ENCODE measurements around the gene CEP63. TPM values are rescaled to one million over a fixed set of nuclear protein-coding genes. Genes with fewer than 3 reads are reported as not detected.

The CEP63 gene
- total RNA-seq, 1 donor from 2014 or later = 24.8 TPM

DNA sequence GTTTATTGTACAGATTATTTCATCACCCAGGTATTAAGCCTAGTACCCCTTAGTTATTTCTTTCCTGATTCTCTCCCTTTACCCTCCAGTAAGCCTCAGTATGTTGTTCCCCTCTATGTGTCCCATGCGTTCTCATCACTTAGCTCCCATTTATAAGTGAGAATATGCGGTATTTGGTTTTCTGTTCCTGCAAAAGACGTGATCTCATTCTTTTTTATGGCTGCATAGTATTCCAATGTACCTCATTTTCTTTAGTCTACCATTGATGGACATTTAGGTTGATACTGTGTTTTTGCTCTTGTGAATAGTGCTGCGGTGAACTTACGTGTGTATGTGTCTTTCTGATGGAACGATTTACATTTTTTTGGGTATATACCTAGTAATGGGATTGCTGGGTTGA is 36.7 kb downstream of the CEP63 start:
- Mint-ChIP-seq H3K4me1 (ENCODE audit: low read depth) (peaks cover 29% of the 10 kb centered on the region), H3K9me3 (ENCODE audit: low read depth) (peaks cover 48% of the 10 kb centered on the region), H3K4me3 (ENCODE audit: unreplicated experiment) (no peak overlapping the region), H3K36me3 (ENCODE audit: low read depth) (peaks cover 42% of the 10 kb centered on the region), H3K27ac (ENCODE audit: unreplicated experiment) (no peak overlapping the region), H3K27me3 (ENCODE audit: low read depth) (no peaks in the 10 kb centered on the region)
- TF ChIP-seq, protein P1, sequence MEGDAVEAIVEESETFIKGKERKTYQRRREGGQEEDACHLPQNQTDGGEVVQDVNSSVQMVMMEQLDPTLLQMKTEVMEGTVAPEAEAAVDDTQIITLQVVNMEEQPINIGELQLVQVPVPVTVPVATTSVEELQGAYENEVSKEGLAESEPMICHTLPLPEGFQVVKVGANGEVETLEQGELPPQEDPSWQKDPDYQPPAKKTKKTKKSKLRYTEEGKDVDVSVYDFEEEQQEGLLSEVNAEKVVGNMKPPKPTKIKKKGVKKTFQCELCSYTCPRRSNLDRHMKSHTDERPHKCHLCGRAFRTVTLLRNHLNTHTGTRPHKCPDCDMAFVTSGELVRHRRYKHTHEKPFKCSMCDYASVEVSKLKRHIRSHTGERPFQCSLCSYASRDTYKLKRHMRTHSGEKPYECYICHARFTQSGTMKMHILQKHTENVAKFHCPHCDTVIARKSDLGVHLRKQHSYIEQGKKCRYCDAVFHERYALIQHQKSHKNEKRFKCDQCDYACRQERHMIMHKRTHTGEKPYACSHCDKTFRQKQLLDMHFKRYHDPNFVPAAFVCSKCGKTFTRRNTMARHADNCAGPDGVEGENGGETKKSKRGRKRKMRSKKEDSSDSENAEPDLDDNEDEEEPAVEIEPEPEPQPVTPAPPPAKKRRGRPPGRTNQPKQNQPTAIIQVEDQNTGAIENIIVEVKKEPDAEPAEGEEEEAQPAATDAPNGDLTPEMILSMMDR (IDR thresholded peaks at IDR 0.05) = no peak
- DNase-seq (ENCODE audit: low spot score) = no peak

DNA sequence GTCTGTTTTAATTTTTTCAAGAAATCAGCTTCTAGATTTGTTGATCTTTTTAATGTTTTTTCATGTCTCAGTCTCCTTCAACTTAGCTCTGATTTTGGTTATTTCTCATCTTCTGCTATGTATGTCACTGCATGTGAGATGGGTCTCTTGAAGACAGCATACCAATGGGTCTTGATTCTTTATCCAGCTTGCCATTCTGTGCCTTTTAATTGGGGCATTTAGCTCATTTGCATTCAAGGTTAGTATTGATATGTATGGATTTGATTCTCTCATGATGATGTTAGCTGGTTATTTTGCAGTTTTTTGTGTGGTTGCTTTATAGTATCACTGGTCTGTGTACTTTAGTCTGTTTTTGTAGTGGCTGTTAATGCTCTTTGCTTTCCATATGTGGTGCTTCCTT is 39.4 kb downstream of the CEP63 start:
- TF ChIP-seq, protein P1 (IDR thresholded peaks at IDR 0.05) = no peak
- Mint-ChIP-seq H3K4me3 (ENCODE audit: unreplicated experiment) (no peak overlapping the region), H3K4me1 (ENCODE audit: low read depth) (peaks cover 17% of the 10 kb centered on the region), H3K36me3 (ENCODE audit: low read depth) (peaks cover 42% of the 10 kb centered on the region), H3K9me3 (ENCODE audit: low read depth) (peaks cover 43% of the 10 kb centered on the region), H3K27me3 (ENCODE audit: low read depth) (no peaks in the 10 kb centered on the region), H3K27ac (ENCODE audit: unreplicated experiment) (no peak overlapping the region)
- DNase-seq (ENCODE audit: low spot score) = no peak

DNA sequence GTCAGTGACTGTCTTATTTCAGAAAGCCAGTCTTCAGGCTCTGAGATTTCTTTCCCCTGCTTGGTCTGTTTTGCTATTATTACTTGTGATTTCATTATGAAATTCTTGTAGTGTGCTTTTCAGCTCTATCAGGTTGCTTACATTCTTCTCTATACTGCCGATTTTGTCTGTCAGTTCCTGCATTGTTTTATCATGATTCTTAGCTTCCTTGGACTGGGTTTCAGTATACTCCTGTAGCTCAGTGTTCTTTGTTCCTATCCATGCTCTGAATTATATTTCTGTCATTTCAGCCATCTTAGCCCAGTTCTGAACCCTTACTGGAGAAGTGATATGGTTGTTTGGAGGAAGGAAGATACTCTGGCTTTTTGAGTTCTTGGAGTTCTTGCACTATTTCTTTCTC is 40.5 kb downstream of the CEP63 start:
- Mint-ChIP-seq H3K4me3 (ENCODE audit: unreplicated experiment) (no peak overlapping the region), H3K27ac (ENCODE audit: unreplicated experiment) (no peak overlapping the region), H3K27me3 (ENCODE audit: low read depth) (no peaks in the 10 kb centered on the region), H3K36me3 (ENCODE audit: low read depth) (peaks cover 42% of the 10 kb centered on the region), H3K9me3 (ENCODE audit: low read depth) (peaks cover 43% of the 10 kb centered on the region), H3K4me1 (ENCODE audit: low read depth) (peaks cover 11% of the 10 kb centered on the region)
- TF ChIP-seq, protein P1 (IDR thresholded peaks at IDR 0.05) = no peak
- DNase-seq (ENCODE audit: low spot score) = no peak

DNA sequence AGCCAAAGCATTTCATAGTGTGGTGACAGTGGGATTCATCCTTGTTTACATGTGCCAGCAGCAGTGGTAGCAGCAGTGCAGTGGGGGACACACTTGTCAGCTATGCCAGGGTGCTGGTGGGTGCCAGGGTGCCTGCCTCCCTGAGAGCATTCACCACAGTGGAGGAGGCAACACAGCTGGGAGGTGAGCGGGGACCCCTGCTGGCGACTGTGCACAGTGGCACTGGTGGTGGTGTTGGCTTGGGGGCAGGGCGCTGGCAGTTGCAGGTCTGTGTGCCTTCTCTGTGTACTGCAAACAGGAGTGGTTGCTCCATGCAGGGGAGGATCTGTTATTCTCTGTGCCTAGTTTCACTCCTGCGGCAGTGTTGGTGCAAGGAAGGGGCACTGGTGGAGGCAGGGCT is 41.2 kb downstream of the CEP63 start:
- H3K9me3 Mint-ChIP-seq (ENCODE audit: low read depth) = peaks cover 42% of the 10 kb centered on the region
- DNase-seq (ENCODE audit: low spot score) = no peak
- H3K4me1 Mint-ChIP-seq (ENCODE audit: low read depth) = peaks cover 7% of the 10 kb centered on the region
- H3K27ac Mint-ChIP-seq (ENCODE audit: unreplicated experiment) = no peak overlapping the region
- peaks cover 40% of the 10 kb centered on the region for H3K36me3 Mint-ChIP-seq (ENCODE audit: low read depth)
- no peaks in the 10 kb centered on the region for H3K27me3 Mint-ChIP-seq (ENCODE audit: low read depth)
- TF ChIP-seq, protein P1 (IDR thresholded peaks at IDR 0.05) = peak; percentile 44
- H3K4me3 Mint-ChIP-seq (ENCODE audit: unreplicated experiment) = no peak overlapping the region

DNA sequence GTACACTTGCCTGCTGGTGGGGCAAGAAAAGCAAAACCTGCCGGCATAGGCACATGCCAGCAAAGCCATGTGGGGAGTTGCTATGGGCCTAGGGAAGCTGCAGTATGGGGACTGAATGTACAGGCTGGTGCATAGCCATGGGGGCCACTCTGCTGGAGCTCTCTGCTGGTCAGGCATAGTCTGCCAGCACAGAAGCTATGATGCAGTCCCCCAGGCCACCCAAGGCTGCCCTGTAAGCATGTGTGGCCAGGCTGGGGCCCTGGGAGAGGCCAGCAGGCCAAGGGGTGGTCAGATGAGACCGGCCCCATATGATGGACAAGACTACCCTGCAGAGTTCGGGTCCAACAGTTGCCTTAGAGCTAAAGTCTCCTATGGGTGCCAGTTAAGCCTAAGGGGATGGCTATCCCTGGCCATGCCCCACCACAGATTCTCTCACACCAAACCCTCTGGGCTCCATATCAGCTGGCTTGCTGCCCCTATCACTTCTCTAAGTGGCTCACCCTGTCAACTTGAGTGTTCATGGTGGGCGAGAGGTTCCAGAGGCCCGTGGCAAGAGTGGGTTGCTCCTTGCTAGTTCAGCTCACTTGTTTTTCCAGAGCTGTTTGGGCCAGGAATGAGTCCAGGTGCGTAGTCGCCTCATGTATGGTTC is 41.8 kb downstream of the CEP63 start:
- Mint-ChIP-seq H3K4me1 (ENCODE audit: low read depth) (peaks cover 7% of the 10 kb centered on the region), H3K4me3 (ENCODE audit: unreplicated experiment) (no peak overlapping the region), H3K27ac (ENCODE audit: unreplicated experiment) (no peak overlapping the region), H3K27me3 (ENCODE audit: low read depth) (no peaks in the 10 kb centered on the region), H3K9me3 (ENCODE audit: low read depth) (peaks cover 38% of the 10 kb centered on the region), H3K36me3 (ENCODE audit: low read depth) (peaks cover 35% of the 10 kb centered on the region)
- DNase-seq (ENCODE audit: low spot score) = no peak
- TF ChIP-seq, protein P1 (IDR thresholded peaks at IDR 0.05) = no peak

All from chondrocyte (in vitro differentiated cells).